CD4-positive, alpha-beta T cell treated with Interleukin-6 at 100 ng/mL for 8 hours (primary cell): ENCODE measurements around the gene BRINP3.
"Not testable (repeated sequence)": the region's sequence is repeated elsewhere in the genome, so short reads cannot be mapped to it uniquely, and the experiment has no call there.

Source experiments
- DNase-seq: peaks from one replicate; pipeline ENCODE4 v3.0.0-alpha.2; 2020; ENCODE audit warnings: mixed read lengths, low spot score

BRINP3 gene

GRCh38 chr1:190477762-190478148 is at the start of gene BRINP3:
TSS of gene BRINP3 (minus strand) at chr1:190477864.
- DNase-seq = no peak

DNA sequence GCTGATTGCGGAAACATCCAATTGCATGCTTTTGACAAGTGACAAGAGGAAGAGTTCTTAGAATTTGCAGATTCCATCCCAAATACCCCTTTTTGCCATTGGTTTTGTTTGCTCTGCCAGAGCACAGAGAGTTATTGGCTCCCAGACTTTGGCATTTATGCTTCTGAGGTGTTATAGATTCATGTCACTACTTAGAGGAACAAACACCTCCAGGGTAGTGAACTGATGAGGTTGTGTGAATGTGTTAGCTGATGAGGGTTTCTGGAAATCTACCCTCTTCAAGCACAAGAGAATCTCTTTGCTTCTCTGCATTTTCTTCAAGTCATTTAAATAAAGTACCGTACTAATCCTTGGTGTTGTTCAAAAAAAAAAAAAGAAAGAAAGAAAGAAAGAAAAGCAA is 33.9 kb upstream of the BRINP3 start:
- DNase-seq = no peak

- DNase-seq = no peak
These were observed 29.7 kb upstream of the BRINP3 start for GRCh38 chr1:190507357-190507756.

- not testable (repeated sequence) for DNase-seq
These were observed 26.9 kb upstream of the BRINP3 start for GRCh38 chr1:190504539-190504938.

GRCh38 chr1:190497565-190497964 is 19.9 kb upstream of the BRINP3 start:
- no peak for DNase-seq

DNA sequence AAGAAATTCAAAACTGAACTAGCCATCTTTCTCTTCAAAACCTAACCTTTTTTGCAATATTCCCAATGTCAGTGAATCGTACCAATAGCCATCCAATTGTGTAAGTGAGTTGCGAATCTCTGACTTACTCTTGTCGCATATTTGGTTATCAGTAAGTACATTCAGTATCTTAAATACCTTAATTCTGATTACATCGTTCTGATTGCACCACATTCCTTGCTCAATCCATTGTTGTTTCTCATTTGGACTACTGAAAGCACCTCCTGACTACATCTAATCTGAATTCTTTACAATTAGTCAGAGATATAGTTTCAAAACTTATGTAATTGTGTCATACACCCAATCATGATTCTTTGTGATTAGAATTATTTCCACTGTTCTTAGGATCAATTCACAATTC is 16.8 kb upstream of the BRINP3 start:
- DNase-seq = no peak

- DNase-seq = no peak
These were observed 13.7 kb upstream of the BRINP3 start for GRCh38 chr1:190491404-190491803.

- DNase-seq = no peak
These were observed 6.4 kb upstream of the BRINP3 start for GRCh38 chr1:190484045-190484444.

DNA sequence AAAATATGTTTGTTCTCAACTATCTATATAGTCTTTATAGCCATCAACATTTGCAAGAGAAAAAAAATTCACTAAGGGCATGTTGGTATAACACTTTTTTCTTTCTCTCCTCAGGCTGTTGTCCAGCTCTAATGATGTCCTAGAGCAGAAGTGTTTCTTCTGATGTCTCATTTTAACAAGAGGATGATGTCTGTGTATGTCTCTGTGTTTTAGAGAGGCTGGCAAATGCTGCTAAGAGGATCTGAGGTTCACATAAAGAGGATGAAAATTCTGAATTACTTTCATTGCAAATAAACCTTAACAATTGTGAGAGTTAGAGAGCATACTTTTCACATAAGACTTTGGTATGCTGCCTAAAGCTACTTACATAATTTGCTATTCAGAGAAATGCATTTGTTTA is 2.6 kb upstream of the BRINP3 start:
- DNase-seq = no peak

DNA sequence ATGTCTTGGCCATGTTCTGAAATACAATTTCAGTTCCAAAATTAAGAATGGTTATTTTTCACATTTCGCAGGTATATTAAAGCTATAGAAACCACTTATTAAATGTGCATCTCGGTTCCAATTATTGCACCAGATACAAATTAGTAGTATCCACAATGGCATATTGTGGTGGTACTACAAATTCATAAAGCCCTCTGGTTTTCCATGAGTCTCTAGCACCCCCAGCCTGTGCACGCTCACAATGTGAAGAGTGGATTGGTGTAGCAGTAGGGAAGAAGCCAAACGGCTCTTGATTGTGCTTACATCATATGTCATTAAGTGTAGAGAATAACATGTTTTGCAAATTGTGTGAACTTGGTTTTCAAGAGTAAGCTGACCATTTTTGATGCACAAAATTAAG is 1.9 kb upstream of the BRINP3 start:
- no peak for DNase-seq

GRCh38 chr1:190479050-190479397 is 1.4 kb upstream of the BRINP3 start:
- DNase-seq = no peak

DNA sequence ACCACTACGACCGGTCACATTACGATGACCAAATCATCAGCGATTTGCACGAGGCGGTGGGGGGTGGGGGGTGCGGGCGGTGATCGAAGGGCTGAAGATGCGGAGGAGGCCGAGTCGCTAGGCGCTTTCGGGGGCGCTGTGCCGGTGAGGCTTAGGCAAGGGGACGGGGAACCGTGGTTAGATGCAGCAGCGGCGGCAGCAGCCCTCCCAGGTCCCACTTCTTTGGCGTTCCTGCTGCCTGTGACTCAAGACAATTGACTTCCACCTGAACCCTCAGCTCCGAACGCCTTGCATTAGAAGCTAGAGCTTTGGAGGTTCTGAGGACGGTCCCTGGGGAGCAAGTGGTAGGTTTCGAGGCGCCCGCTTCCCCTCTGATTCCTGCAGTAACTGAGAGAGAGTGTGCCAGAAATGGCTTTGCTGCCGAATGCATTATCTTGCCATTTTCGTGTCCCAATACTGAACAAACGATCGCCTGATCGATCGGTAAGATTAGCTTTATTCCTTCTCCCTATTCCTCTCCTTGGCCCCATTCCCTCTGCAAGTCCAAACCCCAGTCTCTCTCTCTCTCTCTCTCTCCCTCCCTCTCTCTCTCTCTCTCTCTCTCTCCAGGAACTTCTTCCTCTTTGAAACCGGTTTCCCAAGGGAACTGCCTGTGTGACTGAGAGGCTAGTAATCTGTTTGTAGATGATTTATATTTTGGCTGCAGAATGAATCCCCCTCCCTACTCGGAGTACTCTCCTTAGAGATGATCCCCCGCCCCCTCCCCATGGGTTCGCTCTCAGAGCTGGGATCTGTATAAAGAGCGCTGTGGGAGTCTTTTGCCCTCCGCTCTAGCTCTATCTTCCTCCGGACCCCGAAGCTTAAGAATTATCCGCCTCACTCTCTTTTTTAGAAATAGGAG is 735 bp upstream of the BRINP3 start:
- no peak for DNase-seq

DNA sequence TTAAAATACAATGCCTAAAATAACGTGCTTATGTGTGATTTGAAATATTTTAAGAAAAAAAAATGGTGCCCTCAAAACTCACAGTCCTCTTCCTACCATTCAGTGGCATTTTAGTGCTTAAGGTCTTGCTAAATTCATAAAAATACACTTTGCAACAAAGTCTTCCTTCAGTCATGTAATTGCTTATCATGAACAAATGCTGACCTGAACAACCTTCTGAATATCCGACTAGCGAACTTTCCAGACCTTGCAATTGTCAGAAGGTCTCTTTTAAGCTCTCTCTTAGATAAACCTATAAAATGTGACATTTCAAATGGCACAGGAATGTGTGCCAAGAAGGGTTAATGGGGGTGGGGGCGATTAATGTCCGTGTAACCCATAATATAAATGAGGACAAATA is 858 bp downstream of the BRINP3 start:
- no peak for DNase-seq

GRCh38 chr1:190476321-190476720 is 1.3 kb downstream of the BRINP3 start:
- DNase-seq = no peak

- DNase-seq = no peak
These were observed 2.1 kb downstream of the BRINP3 start for GRCh38 chr1:190475421-190476141.

DNA sequence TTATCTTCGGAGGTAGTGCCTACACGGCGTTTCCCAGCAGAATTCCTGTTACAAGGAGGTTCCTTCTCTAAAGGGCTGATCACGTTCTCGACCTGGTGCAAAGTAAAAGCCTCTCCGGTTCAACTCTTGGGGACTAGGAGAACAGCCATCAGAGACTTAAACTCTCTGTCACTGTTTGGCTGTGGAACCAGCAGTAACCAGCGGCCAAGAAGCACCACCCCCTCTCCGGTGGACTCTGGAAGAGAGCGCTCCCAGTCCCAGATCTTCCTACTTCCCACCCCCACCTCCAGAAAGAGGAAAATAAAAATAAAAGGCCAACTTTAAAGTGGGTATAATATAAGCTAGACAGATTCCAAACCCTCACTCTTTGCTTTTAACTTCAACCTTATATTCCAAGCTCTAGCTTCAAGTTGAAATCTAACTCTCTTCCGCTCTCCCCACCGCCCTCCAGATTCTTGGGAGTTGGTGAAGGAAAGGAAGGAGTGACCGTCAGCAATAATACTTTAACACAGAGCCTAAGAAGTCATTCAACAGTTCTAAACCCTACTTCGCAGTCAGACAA is 2.9 kb downstream of the BRINP3 start:
- no peak for DNase-seq

DNA sequence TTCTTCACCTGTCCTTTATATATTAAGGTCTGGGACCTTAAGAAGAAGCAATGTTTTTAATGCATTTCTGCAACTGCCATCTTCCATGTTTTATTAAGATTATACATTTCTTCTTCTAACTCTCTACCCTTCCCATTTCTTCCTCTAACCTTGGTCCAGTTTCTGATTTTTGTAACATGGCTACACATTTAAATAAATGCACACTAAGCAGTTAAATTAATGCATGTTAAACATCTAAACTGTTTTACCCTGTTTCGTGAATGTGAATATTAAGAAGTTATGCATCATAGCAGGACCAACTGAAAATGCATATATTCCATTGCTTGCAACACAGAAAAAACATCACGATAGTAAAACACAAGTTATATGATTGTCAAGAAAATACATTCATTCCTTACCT is 3.7 kb downstream of the BRINP3 start:
- no peak for DNase-seq

DNA sequence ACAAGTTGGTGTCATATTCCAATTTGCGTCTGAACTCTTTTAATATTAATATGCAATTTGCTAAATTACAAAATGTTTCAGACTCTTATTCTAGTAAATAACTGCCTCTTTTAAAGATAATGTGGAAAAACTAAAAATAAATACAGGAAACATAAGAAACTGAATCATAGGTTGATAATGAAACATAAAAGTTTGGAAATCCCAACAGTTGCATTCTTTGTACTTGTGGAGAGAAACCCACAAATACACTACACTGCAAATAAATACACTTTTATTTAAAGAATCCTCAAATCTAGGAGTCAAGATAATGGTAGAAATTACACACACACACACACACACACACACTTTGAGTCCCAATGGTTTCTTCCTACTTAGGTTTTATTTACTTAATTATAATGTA is 5.2 kb downstream of the BRINP3 start:
- no peak for DNase-seq

DNA sequence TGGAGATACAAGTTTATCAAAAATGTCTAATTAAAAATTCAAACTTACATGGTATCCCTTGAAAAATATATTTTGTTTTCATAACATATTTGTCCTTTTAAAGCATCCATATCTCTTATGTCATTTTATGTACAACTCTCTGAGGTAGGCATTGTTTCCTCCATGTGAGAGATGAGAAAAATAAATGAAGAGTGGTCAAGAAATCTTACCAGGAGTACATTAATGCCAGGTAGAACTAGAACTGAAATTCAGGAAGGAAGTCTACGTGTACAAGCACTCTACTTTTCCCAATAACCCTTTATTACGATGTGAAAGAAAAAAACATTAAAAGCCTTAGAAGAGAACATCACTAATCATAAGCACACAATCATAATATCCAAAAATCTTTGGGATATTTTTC is 5.6 kb downstream of the BRINP3 start:
- DNase-seq = no peak

DNA sequence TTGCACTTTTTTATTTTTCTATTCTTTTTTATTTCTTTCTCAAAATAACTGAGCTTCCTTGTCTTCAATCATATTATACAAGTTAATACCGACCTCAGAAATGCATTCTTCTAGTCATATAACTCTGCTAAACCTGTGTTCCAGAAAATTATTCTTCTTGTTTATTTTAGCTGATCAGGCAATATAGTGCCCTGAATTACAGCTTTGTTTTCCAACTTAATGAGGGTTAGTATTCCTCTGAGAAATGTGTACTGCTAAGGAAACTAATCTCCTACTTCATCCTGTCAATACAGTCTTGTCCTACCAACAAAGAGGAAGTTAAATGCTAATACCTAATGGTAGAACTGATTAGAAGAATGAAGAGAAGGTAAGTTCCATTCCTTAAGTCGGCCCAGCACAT is 13.0 kb downstream of the BRINP3 start:
- DNase-seq = no peak

GRCh38 chr1:190456129-190456528 is 21.5 kb downstream of the BRINP3 start:
- no peak for DNase-seq

GRCh38 chr1:190455631-190456030 is 22.0 kb downstream of the BRINP3 start:
- DNase-seq = no peak

GRCh38 chr1:190453550-190453949 is 24.1 kb downstream of the BRINP3 start:
- no peak for DNase-seq
